CD4-positive, alpha-beta T cell treated with Interleukin-4 for 4 hours (primary cell): ENCODE data around the gene KCNJ9.

Source experiments
- DNase-seq: peaks from one replicate; pipeline ENCODE4 v3.0.0-alpha.2; 2020

Gene KCNJ9

GRCh38 chr1:160066829-160067745 lies 14.3 kb upstream of the KCNJ9 start:
- DNase-seq = no peak

- no peak for DNase-seq
Observed at GRCh38 chr1:160068225-160068624, 13.1 kb upstream of the KCNJ9 start.

- no peak for DNase-seq
Observed at GRCh38 chr1:160069460-160070231, 11.7 kb upstream of the KCNJ9 start, which contains the start of gene KCNJ10. Gene KCNJ10 (minus strand): TSS chr1:160070160. CDS start chr1:160042532, 27,628 bp downstream.

DNA sequence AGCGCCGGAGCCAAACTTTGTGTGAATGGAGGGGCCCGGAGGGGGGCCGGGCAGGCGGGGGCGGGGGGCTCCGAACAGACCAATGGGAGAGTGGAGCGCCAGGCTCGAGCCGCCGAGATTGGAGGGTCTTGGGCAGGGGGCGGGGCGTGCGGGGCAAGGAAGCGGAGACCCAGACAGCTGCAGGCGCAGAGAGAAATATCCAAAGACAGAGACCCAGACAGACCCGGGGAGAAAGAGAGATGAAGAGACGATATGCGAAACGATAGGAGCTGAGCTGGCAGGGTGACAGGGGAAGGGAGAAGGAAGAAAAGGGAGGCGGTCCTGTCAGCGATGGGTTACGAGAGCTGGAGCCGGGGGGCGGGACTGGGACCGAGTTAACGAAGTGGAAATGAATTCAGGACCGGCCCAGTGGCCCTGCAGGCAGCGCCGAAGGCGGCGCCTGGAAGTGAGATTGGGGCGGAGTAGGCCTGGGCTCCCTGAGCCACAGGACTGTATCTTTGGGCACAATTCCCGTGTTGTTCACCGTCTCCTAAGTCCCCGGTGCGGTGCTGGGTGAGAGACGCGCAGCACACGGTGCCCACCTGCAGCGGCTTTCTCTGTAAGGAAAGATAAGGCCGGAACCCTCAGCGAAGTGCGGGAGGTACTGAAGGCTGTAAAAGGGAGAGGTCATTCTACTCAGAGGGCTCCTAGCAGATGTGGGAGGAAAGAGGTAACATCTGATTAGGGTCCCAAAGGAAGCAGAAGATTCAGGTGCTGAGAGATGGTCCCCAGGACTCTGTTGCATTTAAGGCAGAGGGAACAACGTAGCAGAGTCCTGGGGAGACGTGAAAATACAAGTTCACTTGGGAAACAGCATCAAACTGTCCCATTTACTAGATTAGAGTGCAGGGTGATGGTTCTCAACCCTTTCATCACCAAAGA lies 10.8 kb upstream of the KCNJ9 start:
- peak; percentile 44 for DNase-seq

- no peak for DNase-seq
Observed at GRCh38 chr1:160071289-160071688, 10.0 kb upstream of the KCNJ9 start.

- no peak for DNase-seq
Observed at GRCh38 chr1:160074865-160075264, 6.5 kb upstream of the KCNJ9 start.

- DNase-seq = no peak
Observed at GRCh38 chr1:160075836-160076235, 5.5 kb upstream of the KCNJ9 start.

GRCh38 chr1:160076295-160076694 lies 5.0 kb upstream of the KCNJ9 start:
- DNase-seq = no peak

DNA sequence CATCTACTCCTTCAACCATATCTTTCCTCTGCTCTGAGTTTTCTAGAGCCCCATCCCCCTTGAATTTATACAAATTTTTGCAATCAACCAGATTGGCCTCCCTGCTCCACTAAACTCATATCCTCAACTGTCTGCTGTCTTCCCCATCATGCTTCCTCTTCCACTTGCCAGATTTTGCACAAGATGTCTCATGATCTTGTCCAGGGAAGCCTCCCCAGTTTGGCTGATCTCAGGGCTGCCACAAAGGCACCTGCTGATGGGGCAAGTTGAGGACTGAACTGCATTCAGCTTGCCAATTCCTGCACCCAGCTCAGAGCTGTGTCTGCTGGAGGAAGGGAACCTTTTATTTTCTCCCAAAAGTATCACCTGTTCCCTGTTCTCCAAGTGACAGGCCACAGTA lies 3.9 kb upstream of the KCNJ9 start:
- no peak for DNase-seq

DNA sequence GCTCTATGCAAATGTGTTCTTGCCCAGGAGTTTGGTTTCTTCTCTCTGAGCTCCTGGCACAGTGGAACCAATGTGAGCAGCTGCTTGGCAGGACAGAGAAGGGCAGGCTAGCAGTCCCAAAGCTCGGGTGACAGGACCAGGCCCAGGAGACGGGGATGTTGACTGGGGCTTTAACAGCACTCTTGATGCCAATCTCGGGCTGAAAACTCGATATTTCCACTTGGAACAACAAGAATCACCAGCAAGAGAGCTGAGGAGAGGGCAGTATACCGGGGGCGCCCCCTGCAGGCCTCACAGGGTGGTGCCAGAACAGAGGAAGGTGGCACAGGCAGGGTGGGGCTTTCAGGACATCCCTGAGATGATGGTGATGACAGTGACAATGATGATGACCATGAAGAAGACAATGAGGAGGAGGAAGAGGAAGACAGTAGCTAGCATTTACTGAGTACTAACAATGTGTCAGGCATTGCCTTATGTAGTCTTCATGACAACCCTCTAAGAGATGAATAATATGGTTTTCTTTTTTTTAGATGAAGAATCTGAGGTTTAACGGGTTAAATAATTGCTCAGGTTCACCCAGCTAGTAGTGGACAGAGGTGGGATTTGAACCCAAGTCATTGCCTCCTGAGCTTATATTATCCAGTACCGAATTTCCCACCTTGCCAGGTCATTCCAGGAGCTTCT lies 2.7 kb upstream of the KCNJ9 start:
- peak; percentile 52 for DNase-seq

DNA sequence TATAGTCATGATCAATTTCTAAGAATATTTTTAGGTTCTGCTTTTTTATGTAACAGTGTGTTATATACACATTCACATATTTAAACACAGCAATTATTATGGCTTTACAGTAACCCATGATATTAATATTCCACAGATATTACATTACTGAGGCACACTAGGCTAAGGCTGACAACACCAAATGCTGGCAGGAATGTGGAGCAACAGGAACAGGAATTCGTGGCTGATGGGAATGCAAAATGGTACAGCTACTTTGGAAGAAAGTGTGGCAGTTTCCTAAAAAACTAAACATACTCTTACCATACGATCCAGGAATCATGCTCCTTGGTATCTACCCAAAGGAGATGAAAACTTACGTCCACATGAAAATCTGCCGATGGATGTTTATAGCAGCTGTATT lies 1.9 kb upstream of the KCNJ9 start:
- DNase-seq = no peak

DNA sequence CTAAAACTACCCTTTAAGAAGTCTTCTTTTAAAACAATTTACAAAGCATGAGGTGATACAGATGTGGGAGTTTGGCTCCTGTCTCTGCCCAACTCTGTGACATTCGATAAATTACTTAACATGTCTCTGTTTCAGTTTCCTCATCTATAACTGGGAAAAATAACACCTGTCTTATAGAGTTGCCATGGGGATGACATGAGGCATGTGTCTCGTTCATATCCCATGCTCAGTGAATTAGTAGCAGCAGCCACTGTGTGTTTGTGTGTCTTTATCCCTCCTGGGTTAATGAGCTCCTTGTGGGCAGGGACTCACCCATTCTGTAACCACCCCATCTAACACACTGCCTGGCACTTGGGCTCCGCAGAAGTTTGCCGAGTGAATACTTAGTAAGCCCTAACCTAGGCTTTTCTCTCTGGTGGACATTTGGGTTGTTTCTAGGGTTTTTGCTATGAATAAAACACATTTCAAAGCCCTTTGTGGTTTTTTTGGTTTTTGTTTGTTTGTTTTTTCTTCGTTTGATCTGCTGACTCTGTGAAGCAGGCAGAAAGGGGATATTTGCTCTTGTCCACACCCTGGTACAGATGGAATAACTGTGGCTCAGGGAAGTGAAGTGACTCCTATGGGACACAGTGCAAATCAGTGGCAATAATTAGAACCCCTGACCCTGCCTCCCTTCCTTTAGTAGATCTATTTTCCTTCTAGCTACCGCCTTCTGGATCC lies 797 bp upstream of the KCNJ9 start:
- no peak for DNase-seq

DNA sequence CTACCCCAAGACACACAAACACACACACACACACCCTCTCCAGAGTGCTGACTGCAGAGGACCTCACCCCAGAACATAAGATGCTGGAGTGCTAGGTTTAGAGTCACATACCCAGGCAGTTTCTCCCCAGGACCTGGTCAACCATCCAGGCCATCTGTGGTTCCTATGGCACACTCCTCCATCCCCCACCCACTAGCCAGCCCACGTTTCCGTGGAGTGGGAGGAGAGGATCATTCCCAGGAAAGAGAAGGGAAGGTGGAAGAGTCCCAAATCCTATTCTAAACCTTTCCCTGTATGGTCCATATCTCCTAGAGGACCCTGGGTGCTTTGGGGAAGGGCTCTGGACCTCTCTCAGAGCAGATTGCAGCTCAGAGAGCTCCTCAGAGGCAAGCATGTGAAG lies 1.1 kb downstream of the KCNJ9 start:
- DNase-seq = no peak

- DNase-seq = no peak
Observed at GRCh38 chr1:160082926-160083325, 1.6 kb downstream of the KCNJ9 start.

DNA sequence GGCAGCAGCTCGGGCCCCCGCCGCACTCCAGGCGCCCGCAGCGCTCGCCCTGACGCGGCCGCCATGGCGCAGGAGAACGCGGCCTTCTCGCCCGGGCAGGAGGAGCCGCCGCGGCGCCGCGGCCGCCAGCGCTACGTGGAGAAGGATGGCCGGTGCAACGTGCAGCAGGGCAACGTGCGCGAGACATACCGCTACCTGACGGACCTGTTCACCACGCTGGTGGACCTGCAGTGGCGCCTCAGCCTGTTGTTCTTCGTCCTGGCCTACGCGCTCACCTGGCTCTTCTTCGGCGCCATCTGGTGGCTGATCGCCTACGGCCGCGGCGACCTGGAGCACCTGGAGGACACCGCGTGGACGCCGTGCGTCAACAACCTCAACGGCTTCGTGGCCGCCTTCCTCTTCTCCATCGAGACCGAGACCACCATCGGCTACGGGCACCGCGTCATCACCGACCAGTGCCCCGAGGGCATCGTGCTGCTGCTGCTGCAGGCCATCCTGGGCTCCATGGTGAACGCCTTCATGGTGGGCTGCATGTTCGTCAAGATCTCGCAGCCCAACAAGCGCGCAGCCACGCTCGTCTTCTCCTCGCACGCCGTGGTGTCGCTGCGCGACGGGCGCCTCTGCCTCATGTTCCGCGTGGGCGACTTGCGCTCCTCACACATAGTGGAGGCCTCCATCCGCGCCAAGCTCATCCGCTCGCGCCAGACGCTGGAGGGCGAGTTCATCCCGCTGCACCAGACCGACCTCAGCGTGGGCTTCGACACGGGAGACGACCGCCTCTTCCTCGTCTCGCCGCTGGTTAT lies 2.8 kb downstream of the KCNJ9 start:
- peak; percentile 72 for DNase-seq

- DNase-seq = no peak
Observed at GRCh38 chr1:160084771-160085321, 3.5 kb downstream of the KCNJ9 start.

DNA sequence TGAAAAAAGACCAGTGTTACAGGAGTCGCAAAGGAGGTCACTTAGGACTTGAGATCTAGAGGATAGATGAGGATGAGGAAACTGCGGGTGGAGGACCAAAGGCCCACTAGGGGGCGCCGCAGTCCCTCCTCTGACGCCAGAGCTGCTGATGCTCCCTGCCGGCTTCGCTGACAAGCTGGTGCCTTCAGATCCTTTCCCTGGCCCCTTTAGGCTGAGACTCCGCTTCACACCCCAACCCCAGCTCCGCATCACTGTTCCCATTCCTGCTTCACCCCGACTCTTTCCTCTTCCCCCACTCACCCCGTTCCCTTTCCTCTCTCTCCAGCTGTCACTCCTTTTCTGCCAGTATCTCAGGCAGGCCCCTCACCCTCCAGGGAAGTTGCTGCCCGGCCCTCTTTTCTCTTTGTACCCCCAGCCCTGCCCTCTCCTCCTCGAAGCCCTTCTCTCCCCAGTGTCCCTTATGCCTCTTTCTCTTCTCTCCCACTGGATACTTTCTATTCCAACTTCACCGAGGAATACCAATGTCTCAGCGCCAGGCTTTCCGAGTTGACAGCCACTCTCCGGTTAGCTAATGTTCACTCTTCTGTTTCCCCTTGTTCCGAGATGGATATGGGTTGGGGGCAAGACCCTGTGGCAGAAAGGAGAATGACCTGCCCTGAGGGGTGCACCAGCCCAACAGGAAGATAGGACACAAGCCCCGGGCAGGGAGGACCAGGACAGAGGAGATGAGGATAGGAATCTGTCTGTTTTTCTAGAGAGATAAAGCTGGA lies 4.5 kb downstream of the KCNJ9 start:
- peak; percentile 70 for DNase-seq

- DNase-seq = no peak
Observed at GRCh38 chr1:160086456-160086892, 5.1 kb downstream of the KCNJ9 start.

DNA sequence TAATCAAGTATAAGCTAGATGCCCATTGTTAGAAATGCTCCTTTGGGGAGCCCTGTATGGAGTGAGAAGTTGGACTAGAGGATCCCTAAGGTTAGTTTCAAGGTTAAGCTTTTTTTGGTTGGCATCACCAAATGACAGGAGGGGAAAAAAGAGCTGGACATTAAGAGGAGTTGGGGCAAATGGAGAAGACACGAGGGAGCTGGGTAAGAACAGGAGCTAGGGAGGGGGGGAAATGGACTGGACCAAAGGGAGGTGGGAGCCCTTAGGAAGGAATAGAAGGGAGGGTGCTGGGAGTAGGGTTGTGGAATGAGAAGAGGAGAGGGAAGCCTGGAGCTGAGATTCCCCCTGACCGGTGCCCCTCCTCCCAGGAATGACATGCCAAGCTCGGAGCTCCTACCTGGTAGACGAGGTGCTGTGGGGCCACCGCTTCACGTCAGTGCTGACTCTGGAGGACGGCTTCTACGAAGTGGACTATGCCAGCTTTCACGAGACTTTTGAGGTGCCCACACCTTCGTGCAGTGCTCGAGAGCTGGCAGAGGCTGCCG lies 5.9 kb downstream of the KCNJ9 start:
- no peak for DNase-seq
